GM23248 (cell line): Measurements from ENCODE around the gene KCND3.

Experiments used
- EZH2 ChIP-seq: fragments of 200-600 bp; sonication (generic); IDR thresholded peaks from 2 replicates; pipeline ENCODE4 v1.6.1; 2018; ENCODE audit warnings: antibody characterized with exemption, mild to moderate bottlenecking; ENCODE audit not compliant: insufficient read depth, poor library complexity, severe bottlenecking
- EZH2phosphoT487 ChIP-seq: fragments of 200-600 bp; sonication (generic); IDR thresholded peaks from 2 replicates; pipeline ENCODE4 v1.6.1; 2018; ENCODE audit warnings: antibody characterized with exemption, moderate library complexity, mild to moderate bottlenecking, low read depth; ENCODE audit not compliant: insufficient read depth

DNA sequence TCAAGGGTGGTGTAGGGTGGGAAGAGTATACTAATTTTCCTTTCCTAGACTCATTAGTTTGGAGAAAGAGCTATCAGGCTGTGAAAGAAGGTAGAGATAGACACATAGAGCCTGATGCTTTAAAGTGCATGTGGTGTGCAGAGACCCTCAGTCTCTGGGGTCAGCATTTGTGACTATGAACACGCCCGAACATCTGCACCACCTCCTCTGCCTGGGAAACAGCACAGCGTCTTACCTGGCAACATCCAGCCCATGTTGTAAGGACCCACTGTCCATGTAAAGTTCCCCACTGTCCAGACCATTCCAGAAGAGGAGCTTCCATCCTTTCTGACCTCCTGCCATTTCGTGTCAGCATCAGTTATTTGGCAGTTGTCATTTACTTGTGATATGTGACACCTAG, 83.4 kb downstream of the KCND3 start:
- TF ChIP-seq EZH2 (no peak), EZH2phosphoT487 (no peak)
